GM21737 (cell line): ENCODE measurements around the gene NPHS1.
"Not testable (repeated sequence)": the region's sequence is repeated elsewhere in the genome, so short reads cannot be mapped to it uniquely, and the experiment has no call there.

ENCODE experiments used
- ATAC-seq: cut with Tn5 transposase; IDR thresholded peaks from one replicate; pipeline ENCODE4 v1.9.1; 2021; ENCODE audit warnings: mild to moderate bottlenecking, moderate library complexity; ENCODE audit not compliant: unreplicated experiment

Gene NPHS1

GRCh38 chr19:35852029-35852780, at the start of gene NPHS1:
NPHS1 (minus strand) TSS chr19:35852504; CDS start chr19:35851837, 667 bp downstream.
- ATAC-seq, result no peak

- no peak for ATAC-seq
Observed at GRCh38 chr19:35901055-35901644, 48.8 kb upstream of the NPHS1 start.

GRCh38 chr19:35899547-35900214, 47.4 kb upstream of the NPHS1 start:
- peak; percentile 35 for ATAC-seq

- ATAC-seq, result no peak
Observed at GRCh38 chr19:35898499-35898809, 46.1 kb upstream of the NPHS1 start.

GRCh38 chr19:35897706-35898451, 45.6 kb upstream of the NPHS1 start:
- no peak for ATAC-seq

GRCh38 chr19:35896643-35897040, 44.3 kb upstream of the NPHS1 start:
- ATAC-seq, result no peak

- ATAC-seq, result no peak
Observed at GRCh38 chr19:35895911-35896642, 43.8 kb upstream of the NPHS1 start.

- ATAC-seq, result no peak
Observed at GRCh38 chr19:35894342-35894741, 42.0 kb upstream of the NPHS1 start.

GRCh38 chr19:35891819-35892218, 39.5 kb upstream of the NPHS1 start:
- not testable (repeated sequence) for ATAC-seq

- no peak for ATAC-seq
Observed at GRCh38 chr19:35890113-35890650, 37.9 kb upstream of the NPHS1 start.

- no peak for ATAC-seq
Observed at GRCh38 chr19:35889370-35890112, 37.2 kb upstream of the NPHS1 start.

- ATAC-seq, result no peak
Observed at GRCh38 chr19:35888398-35888797, 36.1 kb upstream of the NPHS1 start.

GRCh38 chr19:35887197-35887596, 34.9 kb upstream of the NPHS1 start:
- no peak for ATAC-seq

GRCh38 chr19:35885904-35886303, 33.6 kb upstream of the NPHS1 start:
- ATAC-seq, result no peak

- ATAC-seq, result no peak
Observed at GRCh38 chr19:35885225-35885738, 33.0 kb upstream of the NPHS1 start.

GRCh38 chr19:35883882-35884281, 31.6 kb upstream of the NPHS1 start:
- ATAC-seq, result no peak

- no peak for ATAC-seq
Observed at GRCh38 chr19:35882114-35882832, 30.0 kb upstream of the NPHS1 start.

GRCh38 chr19:35879770-35880317, 27.5 kb upstream of the NPHS1 start:
- no peak for ATAC-seq

- ATAC-seq, result no peak
Observed at GRCh38 chr19:35879068-35879467, 26.8 kb upstream of the NPHS1 start.
